Left hindlimb (tissue), 1 donor: Measurements from ENCODE around the gene NBPF10.
"Not testable (repeated sequence)": the region's sequence is repeated elsewhere in the genome, so short reads cannot be mapped to it uniquely, and the experiment has no call there.

Experiments used
- DNase-seq: peaks from one replicate; pipeline ENCODE4 v3.0.0-alpha.2; 2018

Gene NBPF10, protein sequence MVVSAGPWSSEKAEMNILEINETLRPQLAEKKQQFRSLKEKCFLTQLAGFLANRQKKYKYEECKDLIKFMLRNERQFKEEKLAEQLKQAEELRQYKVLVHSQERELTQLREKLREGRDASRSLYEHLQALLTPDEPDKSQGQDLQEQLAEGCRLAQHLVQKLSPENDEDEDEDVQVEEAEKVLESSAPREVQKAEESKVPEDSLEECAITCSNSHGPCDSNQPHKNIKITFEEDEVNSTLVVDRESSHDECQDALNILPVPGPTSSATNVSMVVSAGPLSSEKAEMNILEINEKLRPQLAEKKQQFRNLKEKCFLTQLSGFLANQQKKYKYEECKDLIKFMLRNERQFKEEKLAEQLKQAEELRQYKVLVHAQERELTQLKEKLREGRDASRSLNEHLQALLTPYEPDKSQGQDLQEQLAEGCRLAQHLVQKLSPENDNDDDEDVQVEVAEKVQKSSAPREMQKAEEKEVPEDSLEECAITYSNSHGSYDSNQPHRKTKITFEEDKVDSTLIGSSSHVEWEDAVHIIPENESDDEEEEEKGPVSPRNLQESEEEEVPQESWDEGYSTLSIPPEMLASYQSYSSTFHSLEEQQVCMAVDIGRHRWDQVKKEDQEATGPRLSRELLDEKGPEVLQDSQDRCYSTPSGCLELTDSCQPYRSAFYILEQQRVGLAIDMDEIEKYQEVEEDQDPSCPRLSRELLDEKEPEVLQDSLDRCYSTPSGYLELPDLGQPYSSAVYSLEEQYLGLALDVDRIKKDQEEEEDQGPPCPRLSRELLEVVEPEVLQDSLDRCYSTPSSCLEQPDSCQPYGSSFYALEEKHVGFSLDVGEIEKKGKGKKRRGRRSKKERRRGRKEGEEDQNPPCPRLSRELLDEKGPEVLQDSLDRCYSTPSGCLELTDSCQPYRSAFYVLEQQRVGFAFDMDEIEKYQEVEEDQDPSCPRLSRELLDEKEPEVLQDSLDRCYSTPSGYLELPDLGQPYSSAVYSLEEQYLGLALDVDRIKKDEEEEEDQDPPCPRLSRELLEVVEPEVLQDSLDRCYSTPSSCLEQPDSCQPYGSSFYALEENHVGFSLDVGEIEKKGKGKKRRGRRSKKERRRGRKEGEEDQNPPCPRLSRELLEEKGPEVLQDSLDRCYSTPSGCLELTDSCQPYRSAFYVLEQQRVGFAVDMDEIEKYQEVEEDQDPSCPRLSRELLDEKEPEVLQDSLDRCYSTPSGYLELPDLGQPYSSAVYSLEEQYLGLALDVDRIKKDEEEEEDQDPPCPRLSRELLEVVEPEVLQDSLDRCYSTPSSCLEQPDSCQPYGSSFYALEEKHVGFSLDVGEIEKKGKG (N-terminal part only)

GRCh38 chr1:146144465-146144864 lies at the start of gene NBPF10:
NBPF10 (minus strand) TSS chr1:146144804; CDS start chr1:146144769, 35 bp downstream.
- not testable (repeated sequence) for DNase-seq

DNA sequence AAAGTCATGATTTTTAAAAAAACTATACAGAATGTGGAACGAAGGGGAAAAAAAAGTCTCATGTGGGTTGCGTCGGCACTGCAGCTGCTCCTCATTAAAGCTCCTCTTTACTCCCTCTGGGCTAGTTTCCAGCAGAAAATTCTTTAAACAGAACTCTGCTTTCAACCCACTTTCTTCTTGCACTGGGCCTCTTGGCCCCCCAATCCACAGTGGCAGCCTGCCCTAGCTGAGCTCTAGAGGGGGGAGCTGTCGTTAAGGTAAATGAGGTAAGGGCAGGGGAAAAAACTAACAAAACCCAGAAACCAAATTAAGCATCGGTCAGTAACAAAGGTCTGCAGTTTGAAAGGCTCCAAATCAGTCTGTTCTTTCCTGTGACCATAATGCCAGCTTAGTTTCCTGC lies 29.9 kb upstream of the NBPF10 start:
- DNase-seq: not testable (repeated sequence)

DNA sequence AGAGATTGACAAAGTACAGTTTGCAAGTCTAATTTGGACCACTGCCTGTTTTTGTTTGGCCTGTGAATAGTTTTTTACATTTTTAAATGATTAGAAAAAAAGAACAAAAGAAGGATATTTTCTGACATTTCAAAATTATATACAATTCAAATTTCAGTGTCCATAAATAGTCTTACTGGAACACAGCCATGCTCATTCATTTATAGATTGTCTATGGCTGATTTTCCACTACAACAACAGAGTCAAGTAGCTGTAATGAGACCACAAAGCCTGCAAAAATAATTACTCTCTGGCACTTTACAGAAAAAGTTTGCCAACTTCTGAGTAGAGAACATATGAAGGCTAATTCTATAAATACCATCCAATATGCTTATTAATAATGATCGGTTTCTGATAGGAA lies 23.1 kb upstream of the NBPF10 start:
- not testable (repeated sequence) for DNase-seq

GRCh38 chr1:146167273-146167672 lies 22.7 kb upstream of the NBPF10 start:
- DNase-seq: not testable (repeated sequence)
